Adrenal gland (tissue), 5 donors: ENCODE results near the gene HOPX.

Experiments used
- POLR2A ChIP-seq, 2 donors: fragments of 450-650 bp; IDR thresholded peaks; one replicate each; pipeline ENCODE4 v1.6.1; 2017; ENCODE audit warnings: antibody characterized with exemption in 2 of 2, mild to moderate bottlenecking in 2 of 2, moderate library complexity in 1 of 2
- TF ChIP-seq, protein P1 (sequence below), 6 experiments: fragments of 450-650 bp in 4 of 6; fragments of 200-600 bp in 2 of 6; sonication (generic) in 1 of 6; IDR thresholded peaks; 1 replicate in 5 of 6; 2 replicates in 1 of 6; pipeline versions ENCODE4 v1.5.1 to v1.8.0; 2016 to 2021; ENCODE audit warnings: antibody characterized with exemption in 6 of 6, mild to moderate bottlenecking in 2 of 6, moderate library complexity in 1 of 6
- donor health status: DM: no; HTN: no; CAD: no.

DNA sequence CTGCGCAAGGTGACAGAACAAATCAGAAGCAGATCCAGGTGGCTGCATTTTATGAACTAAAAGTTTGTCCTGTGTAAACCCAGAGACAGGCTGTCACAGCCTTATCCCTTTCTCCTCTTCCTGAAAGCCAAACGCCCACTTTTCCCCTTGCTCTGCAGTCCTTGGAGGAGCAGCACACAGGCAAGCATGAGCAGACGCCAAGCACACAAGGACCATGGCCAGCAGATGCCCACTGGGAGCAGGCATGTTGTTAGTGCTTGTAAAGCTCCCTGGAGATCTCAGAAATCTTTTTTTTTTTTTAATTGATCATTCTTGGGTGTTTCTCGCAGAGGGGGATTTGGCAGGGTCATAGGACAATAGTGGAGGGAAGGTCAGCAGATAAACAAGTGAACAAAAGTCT lies 11.5 kb upstream of the HOPX start:
- TF ChIP-seq, protein P1, sequence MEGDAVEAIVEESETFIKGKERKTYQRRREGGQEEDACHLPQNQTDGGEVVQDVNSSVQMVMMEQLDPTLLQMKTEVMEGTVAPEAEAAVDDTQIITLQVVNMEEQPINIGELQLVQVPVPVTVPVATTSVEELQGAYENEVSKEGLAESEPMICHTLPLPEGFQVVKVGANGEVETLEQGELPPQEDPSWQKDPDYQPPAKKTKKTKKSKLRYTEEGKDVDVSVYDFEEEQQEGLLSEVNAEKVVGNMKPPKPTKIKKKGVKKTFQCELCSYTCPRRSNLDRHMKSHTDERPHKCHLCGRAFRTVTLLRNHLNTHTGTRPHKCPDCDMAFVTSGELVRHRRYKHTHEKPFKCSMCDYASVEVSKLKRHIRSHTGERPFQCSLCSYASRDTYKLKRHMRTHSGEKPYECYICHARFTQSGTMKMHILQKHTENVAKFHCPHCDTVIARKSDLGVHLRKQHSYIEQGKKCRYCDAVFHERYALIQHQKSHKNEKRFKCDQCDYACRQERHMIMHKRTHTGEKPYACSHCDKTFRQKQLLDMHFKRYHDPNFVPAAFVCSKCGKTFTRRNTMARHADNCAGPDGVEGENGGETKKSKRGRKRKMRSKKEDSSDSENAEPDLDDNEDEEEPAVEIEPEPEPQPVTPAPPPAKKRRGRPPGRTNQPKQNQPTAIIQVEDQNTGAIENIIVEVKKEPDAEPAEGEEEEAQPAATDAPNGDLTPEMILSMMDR (IDR thresholded peaks at IDR 0.05), result no peak
- no peak for TF ChIP-seq POLR2A (IDR thresholded peaks at IDR 0.05)
